Calu3 (cell line): Measurements from ENCODE around the gene DCTN5. TPM values are rescaled to one million over a fixed set of nuclear protein-coding genes. Genes with fewer than 3 reads are reported as not detected.

Experiments
- Bru-seq: library from RNA; stranded (reverse); fragments of 400-500 nt; gene quantifications from one replicate; lab custom pipeline; 2021; lab: Mats Ljungman, UMichigan
- BruChase-seq, 2 experiments: library from RNA; stranded (reverse); fragments of 400-500 nt; gene quantifications; one replicate each; lab custom pipeline; 2021; lab: Mats Ljungman, UMichigan
- BruUV-seq: library from RNA; stranded (reverse); fragments of 400-500 nt; replicated peaks from 2 replicates; lab custom pipeline; 2021; lab: Mats Ljungman, UMichigan
- CTCF ChIA-PET: fragments of 300-600 bp; sonication (Branson Sonifier 250); formaldehyde crosslinking; loops from one replicate; lab custom pipeline; 2022; ENCODE audit warnings: antibody characterized with exemption; lab: Charles Lee
- DNase-seq: peaks from one replicate; pipeline ENCODE4 v3.0.0; 2022
- H3K27ac Mint-ChIP-seq: one replicate; pipeline ENCODE4 v1.8.0; 2022; ENCODE audit warnings: mixed read lengths; ENCODE audit not compliant: unreplicated experiment
- H3K27me3 Mint-ChIP-seq: one replicate; pipeline ENCODE4 v1.8.0; 2022; ENCODE audit warnings: mixed read lengths; ENCODE audit not compliant: unreplicated experiment
- H3K36me3 Mint-ChIP-seq: one replicate; pipeline ENCODE4 v1.8.0; 2022; ENCODE audit warnings: mild to moderate bottlenecking, moderate library complexity, mixed read lengths; ENCODE audit not compliant: insufficient read depth, unreplicated experiment
- H3K4me1 Mint-ChIP-seq: one replicate; pipeline ENCODE4 v1.8.0; 2022; ENCODE audit warnings: mild to moderate bottlenecking, low read depth, mixed read lengths; ENCODE audit not compliant: unreplicated experiment
- H3K4me3 Mint-ChIP-seq: one replicate; pipeline ENCODE4 v1.8.0; 2022; ENCODE audit warnings: mild to moderate bottlenecking, low read depth, moderate library complexity, mixed read lengths; ENCODE audit not compliant: unreplicated experiment
- H3K9me3 Mint-ChIP-seq: one replicate; pipeline ENCODE4 v1.8.0; 2022; ENCODE audit warnings: low read depth, mixed read lengths; ENCODE audit not compliant: unreplicated experiment
- intact Hi-C: fragments of 100-400 bp; cut with micrococcal nuclease; formaldehyde crosslinking; loops from one replicate; pipeline ENCODE4 v1.10.0; 2022; ENCODE audit not compliant: unreplicated experiment
- long read RNA-seq: library from polyadenylated mRNA; stranded (forward); transcript quantifications from one replicate; pipeline ENCODE4 v2.0.0, GENCODE V29; 2022
- total RNA-seq: library from RNA; stranded (reverse); gene quantifications from 2 replicates; pipeline ENCODE4 v1.2.3, GENCODE V29; 2022
- TF ChIP-seq, protein P1 (sequence below): fragments of 200-600 bp; IDR thresholded peaks from one replicate; pipeline ENCODE4 v1.8.0; 2022; ENCODE audit warnings: antibody characterized with exemption; ENCODE audit not compliant: unreplicated experiment

Gene DCTN5
- total RNA-seq (152 and 155 TPM in 2 replicates), Bru-seq, nascent RNA (percentile 94 among the genes with signal in this experiment), BruChase-seq, experiment 1, labeled RNA remaining after a 6-hour chase (percentile 96 among the genes with signal in this experiment), BruChase-seq, experiment 2, labeled RNA remaining after a 2-hour chase (percentile 95 among the genes with signal in this experiment)
- long read RNA-seq, full-length matches to known transcripts, result 91 of 109 reads
- long read RNA-seq, partial matches to known transcripts, result 3 of 109 reads
- long read RNA-seq, other reads (novel, unspliced or antisense), result 15 of 109 reads

DNA sequence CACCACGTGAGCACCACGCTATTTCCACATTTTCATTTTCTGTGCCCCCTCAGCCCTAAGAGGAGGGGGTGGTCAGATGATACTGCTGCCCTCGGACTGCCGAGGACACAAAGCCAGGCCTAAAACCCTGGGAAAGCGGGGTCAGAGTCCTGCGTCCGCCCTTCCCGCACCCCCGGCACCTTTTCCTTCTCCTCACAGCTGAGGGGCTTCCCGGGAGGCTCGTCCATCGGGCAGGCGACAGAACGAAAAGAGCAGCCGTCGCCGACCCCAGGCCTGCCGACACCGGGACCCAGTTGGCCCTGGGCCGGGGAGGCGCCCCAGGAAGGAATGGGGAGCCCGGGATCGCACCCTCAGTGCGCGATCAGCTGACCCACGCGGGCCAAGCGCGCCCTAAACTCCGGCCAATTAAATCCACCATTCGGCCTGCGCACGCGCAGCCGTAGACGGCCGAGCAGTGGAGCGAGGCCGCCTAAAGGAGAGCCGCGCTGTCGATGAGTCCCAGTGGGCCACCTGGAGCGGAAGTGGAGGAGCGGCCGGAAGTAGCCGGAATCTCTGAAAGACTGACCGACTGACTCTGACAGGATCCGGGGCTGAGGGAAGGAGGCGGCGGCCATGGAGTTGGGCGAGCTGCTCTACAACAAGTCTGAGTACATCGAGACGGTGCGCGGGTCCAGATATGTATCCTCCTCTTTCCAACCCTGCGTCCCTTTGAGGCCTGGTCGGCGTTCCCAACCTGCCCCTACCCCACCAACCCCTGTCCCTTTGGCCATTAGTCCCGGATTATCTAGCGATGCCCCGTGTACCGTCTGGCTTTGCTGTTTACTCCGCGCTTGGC is at the start of gene DCTN5, which contains the start of gene PALB2:
DCTN5 (plus strand) TSS at position 536 of the 835 bp plus-strand sequence; CDS start at position 613, 77 bp downstream.
PALB2 (minus strand) TSS at position 380 of the 835 bp plus-strand sequence; CDS start at position 227, 153 bp downstream.
- BruUV-seq, result no TSS peak
- peak within 1 kb of the TSS; percentile 86 for H3K27ac Mint-ChIP-seq
- H3K4me1 Mint-ChIP-seq, result peaks cover 8% of the 10 kb centered on the region
- peak; percentile 94 for DNase-seq
- TF ChIP-seq, protein P1, sequence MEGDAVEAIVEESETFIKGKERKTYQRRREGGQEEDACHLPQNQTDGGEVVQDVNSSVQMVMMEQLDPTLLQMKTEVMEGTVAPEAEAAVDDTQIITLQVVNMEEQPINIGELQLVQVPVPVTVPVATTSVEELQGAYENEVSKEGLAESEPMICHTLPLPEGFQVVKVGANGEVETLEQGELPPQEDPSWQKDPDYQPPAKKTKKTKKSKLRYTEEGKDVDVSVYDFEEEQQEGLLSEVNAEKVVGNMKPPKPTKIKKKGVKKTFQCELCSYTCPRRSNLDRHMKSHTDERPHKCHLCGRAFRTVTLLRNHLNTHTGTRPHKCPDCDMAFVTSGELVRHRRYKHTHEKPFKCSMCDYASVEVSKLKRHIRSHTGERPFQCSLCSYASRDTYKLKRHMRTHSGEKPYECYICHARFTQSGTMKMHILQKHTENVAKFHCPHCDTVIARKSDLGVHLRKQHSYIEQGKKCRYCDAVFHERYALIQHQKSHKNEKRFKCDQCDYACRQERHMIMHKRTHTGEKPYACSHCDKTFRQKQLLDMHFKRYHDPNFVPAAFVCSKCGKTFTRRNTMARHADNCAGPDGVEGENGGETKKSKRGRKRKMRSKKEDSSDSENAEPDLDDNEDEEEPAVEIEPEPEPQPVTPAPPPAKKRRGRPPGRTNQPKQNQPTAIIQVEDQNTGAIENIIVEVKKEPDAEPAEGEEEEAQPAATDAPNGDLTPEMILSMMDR, result no peak
- H3K4me3 Mint-ChIP-seq, result peak within 1 kb of the TSS; percentile 88
- CTCF ChIA-PET, result interaction anchor here (0.5 to 1.6 kb wide), 6 partner anchors 11 to 1419 kb away, joined by 3 to 7 read pairs (median 4); partner anchors contain the start of genes PLK1 and UBFD1
- intact Hi-C loops, result no loop called here
- no peaks in the 10 kb centered on the region for H3K9me3 Mint-ChIP-seq
- H3K36me3 Mint-ChIP-seq, result peaks cover 68% of the 10 kb centered on the region
- no peaks in the 10 kb centered on the region for H3K27me3 Mint-ChIP-seq

DNA sequence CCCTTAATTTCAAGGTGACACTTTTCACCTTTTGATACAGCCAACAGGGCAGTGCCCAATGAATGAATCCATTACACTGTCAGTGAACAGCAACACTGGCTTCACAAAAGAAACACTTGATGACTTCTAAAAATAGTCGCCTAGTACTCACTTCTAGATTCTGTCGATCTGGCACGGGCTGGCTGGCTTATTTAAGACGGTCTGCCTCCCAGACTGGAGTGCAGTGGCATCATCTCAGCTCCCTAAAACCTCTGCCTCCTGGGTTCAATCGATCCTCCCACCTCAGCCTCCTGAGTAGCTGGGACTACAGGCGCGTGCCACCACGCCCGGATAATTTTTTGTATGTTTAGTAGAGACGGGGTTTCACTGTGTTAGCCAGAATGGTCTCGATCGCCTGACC is 47.1 kb upstream of the DCTN5 start:
- DNase-seq, result no peak
- Mint-ChIP-seq H3K9me3 (no peaks in the 10 kb centered on the region), H3K27ac (no peak overlapping the region), H3K27me3 (no peaks in the 10 kb centered on the region), H3K4me1 (peaks cover 9% of the 10 kb centered on the region), H3K4me3 (no peak overlapping the region), H3K36me3 (peaks cover 61% of the 10 kb centered on the region)
- BruUV-seq, result no TSS peak
- TF ChIP-seq, protein P1, result no peak
- CTCF ChIA-PET, result no interaction called here
- intact Hi-C loops, result no loop called here

DNA sequence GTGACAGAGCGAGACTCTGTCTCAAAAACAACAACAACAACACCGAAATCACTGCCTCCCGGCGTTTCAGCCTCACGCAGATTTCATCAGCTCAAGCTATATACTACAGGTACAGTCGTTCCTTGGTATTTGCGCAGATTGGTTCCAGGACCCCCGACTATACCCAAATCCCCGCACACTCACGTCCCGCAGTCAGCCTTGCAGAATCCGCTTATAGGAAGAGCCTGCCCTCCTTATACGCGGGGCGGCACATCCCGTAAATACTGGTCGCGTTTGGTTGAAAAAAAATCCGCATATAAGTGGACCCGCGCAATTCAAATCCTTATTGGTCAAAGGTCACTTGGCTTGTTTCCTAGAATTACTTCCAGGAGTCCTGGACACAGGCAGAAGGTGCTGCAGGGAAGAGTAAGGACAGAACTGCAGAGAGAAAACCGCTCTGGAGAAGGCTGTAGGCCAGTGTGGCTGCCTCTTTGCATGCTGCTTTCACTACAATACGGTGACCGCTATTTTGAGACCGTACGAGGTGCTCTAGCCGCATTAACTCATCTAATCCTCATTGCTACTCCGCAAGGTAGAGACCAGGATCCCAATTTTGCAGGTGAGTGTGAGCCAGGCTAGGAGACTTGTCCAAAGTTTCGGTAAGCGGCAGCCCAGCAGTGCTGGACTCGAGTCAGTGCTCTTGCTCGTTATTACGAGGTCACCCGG is 45.9 kb upstream of the DCTN5 start:
- Mint-ChIP-seq H3K9me3 (no peaks in the 10 kb centered on the region), H3K36me3 (peaks cover 53% of the 10 kb centered on the region), H3K4me1 (peaks cover 9% of the 10 kb centered on the region), H3K27me3 (no peaks in the 10 kb centered on the region), H3K27ac (peak overlapping the region; percentile 58), H3K4me3 (peak overlapping the region; percentile 81)
- intact Hi-C loops, result no loop called here
- TF ChIP-seq, protein P1, result no peak
- DNase-seq, result peak; percentile 3
- CTCF ChIA-PET, result interaction anchor here (0.6 to 0.7 kb wide), 2 partner anchors 14 to 124 kb away, joined by 3 to 9 read pairs; no protein-coding TSS in a partner anchor
- BruUV-seq, result TSS peak; percentile 42
